K562 (cell line): ENCODE data around the gene CORT.

Experiments
- DNMT1 ChIP-seq: fragments of 450-650 bp; IDR thresholded peaks from 2 replicates; pipeline ENCODE4 v1.6.1; 2016; ENCODE audit warnings: antibody characterized with exemption, mild to moderate bottlenecking
- EZH2 ChIP-seq: IDR thresholded peaks from 2 replicates; pipeline ENCODE4 v1.6.1; 2012; ENCODE audit warnings: low read depth, mild to moderate bottlenecking, inconsistent platforms, low read length, borderline replicate concordance
- GTF2F1 ChIP-seq: IDR thresholded peaks from 2 replicates; pipeline ENCODE4 v1.6.1; 2011; ENCODE audit warnings: low read depth, low read length, improper control_type of control experiment
- POLR2AphosphoS5 ChIP-seq: IDR thresholded peaks from 2 replicates; pipeline ENCODE4 v1.6.1; 2011; ENCODE audit warnings: mild to moderate bottlenecking, low read depth, low read length, moderate library complexity; ENCODE audit not compliant: control insufficient read depth, insufficient read depth
- TF ChIP-seq, protein P1 (sequence below), 3 experiments: IDR thresholded peaks in 2 of 3; conservative IDR thresholded peaks in 1 of 3; 2 replicates each; pipeline ENCODE4 v1.5.1; 2011 to 2012; ENCODE audit warnings: low read length in 3 of 3, mild to moderate bottlenecking in 3 of 3, control low read depth in 2 of 3, improper control_type of control experiment in 1 of 3, inconsistent platforms in 1 of 3, low read depth in 1 of 3, mixed read lengths in 1 of 3, moderate library complexity in 1 of 3; ENCODE audit not compliant: insufficient read depth in 2 of 3
- TF ChIP-seq, protein P2 (sequence below), 2 experiments: fragments of 200-800 bp in 1 of 2; sonication (Bioruptor generic) in 1 of 2; sonication (generic) in 1 of 2; formaldehyde crosslinking in 1 of 2; IDR thresholded peaks in 1 of 2; conservative IDR thresholded peaks in 1 of 2; 2 replicates each; pipeline versions ENCODE4 v1.5.0 to v1.6.1; 2016 to 2020; ENCODE audit warnings: missing compliant biosample characterization in 1 of 2, missing genetic modification characterization in 1 of 2, missing genetic modification reagents in 1 of 2
- TF ChIP-seq, protein P3 (sequence below), 2 experiments: IDR thresholded peaks in 1 of 2; conservative IDR thresholded peaks in 1 of 2; 2 replicates each; pipeline ENCODE4 v1.6.1; 2016; ENCODE audit warnings: low read depth in 2 of 2, mild to moderate bottlenecking in 1 of 2, missing compliant biosample characterization in 1 of 2, missing genetic modification characterization in 1 of 2, moderate library complexity in 1 of 2
- TF ChIP-seq, protein P4 (sequence below), 2 experiments: fragments of 450-650 bp in 1 of 2; sonication (generic) in 1 of 2; formaldehyde crosslinking in 1 of 2; IDR thresholded peaks; 2 replicates each; pipeline versions ENCODE4 v1.7.1 to v1.9.0; 2016 to 2022; ENCODE audit warnings: inconsistent platforms in 1 of 2, mild to moderate bottlenecking in 1 of 2, missing genetic modification reagents in 1 of 2

DNA sequence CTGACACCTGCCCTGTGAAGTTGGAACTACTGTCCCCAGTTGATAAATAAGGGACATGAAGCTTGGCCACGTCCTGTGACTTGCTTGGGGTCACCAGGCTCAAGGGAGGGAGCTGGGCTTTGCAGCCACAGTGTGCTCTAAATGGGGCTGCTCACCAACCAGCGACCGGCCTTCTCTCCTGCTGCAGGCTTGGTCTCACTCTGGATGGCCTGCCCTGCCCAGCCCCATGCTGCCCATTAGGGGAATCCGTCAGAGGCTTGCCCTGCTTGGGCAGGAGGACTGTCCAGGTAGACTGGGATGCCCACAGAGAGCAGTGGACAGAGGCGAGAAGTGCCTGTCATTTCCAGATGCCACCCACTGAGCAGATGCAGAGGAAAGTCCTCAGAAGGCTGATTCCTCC, 20.8 kb upstream of the CORT start:
- TF ChIP-seq POLR2AphosphoS5 (no peak), GTF2F1 (no peak), DNMT1 (no peak), EZH2 (no peak)
- TF ChIP-seq, protein P1, sequence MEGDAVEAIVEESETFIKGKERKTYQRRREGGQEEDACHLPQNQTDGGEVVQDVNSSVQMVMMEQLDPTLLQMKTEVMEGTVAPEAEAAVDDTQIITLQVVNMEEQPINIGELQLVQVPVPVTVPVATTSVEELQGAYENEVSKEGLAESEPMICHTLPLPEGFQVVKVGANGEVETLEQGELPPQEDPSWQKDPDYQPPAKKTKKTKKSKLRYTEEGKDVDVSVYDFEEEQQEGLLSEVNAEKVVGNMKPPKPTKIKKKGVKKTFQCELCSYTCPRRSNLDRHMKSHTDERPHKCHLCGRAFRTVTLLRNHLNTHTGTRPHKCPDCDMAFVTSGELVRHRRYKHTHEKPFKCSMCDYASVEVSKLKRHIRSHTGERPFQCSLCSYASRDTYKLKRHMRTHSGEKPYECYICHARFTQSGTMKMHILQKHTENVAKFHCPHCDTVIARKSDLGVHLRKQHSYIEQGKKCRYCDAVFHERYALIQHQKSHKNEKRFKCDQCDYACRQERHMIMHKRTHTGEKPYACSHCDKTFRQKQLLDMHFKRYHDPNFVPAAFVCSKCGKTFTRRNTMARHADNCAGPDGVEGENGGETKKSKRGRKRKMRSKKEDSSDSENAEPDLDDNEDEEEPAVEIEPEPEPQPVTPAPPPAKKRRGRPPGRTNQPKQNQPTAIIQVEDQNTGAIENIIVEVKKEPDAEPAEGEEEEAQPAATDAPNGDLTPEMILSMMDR (IDR thresholded peaks at IDR 0.05 in 2 of 3, conservative IDR thresholded peaks at IDR 0.05 in 1 of 3; ENCODE audit: insufficient read depth in 2 of 3, low read depth in 1 of 3, low read length in 3 of 3), result no peak
- TF ChIP-seq, protein P2, sequence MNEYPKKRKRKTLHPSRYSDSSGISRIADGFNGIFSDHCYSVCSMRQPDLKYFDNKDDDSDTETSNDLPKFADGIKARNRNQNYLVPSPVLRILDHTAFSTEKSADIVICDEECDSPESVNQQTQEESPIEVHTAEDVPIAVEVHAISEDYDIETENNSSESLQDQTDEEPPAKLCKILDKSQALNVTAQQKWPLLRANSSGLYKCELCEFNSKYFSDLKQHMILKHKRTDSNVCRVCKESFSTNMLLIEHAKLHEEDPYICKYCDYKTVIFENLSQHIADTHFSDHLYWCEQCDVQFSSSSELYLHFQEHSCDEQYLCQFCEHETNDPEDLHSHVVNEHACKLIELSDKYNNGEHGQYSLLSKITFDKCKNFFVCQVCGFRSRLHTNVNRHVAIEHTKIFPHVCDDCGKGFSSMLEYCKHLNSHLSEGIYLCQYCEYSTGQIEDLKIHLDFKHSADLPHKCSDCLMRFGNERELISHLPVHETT (CRISPR knock-in tag; conservative IDR thresholded peaks at IDR 0.05 in 1 of 2, IDR thresholded peaks at IDR 0.05 in 1 of 2), result no peak
- TF ChIP-seq, protein P3, sequence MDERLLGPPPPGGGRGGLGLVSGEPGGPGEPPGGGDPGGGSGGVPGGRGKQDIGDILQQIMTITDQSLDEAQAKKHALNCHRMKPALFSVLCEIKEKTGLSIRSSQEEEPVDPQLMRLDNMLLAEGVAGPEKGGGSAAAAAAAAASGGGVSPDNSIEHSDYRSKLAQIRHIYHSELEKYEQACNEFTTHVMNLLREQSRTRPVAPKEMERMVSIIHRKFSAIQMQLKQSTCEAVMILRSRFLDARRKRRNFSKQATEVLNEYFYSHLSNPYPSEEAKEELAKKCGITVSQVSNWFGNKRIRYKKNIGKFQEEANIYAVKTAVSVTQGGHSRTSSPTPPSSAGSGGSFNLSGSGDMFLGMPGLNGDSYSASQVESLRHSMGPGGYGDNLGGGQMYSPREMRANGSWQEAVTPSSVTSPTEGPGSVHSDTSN (CRISPR knock-in tag; IDR thresholded peaks at IDR 0.05; ENCODE audit: low read depth), result no peak
- TF ChIP-seq, protein P3 (tag; conservative IDR thresholded peaks at IDR 0.05; ENCODE audit: low read depth), result no peak
- TF ChIP-seq, protein P4, sequence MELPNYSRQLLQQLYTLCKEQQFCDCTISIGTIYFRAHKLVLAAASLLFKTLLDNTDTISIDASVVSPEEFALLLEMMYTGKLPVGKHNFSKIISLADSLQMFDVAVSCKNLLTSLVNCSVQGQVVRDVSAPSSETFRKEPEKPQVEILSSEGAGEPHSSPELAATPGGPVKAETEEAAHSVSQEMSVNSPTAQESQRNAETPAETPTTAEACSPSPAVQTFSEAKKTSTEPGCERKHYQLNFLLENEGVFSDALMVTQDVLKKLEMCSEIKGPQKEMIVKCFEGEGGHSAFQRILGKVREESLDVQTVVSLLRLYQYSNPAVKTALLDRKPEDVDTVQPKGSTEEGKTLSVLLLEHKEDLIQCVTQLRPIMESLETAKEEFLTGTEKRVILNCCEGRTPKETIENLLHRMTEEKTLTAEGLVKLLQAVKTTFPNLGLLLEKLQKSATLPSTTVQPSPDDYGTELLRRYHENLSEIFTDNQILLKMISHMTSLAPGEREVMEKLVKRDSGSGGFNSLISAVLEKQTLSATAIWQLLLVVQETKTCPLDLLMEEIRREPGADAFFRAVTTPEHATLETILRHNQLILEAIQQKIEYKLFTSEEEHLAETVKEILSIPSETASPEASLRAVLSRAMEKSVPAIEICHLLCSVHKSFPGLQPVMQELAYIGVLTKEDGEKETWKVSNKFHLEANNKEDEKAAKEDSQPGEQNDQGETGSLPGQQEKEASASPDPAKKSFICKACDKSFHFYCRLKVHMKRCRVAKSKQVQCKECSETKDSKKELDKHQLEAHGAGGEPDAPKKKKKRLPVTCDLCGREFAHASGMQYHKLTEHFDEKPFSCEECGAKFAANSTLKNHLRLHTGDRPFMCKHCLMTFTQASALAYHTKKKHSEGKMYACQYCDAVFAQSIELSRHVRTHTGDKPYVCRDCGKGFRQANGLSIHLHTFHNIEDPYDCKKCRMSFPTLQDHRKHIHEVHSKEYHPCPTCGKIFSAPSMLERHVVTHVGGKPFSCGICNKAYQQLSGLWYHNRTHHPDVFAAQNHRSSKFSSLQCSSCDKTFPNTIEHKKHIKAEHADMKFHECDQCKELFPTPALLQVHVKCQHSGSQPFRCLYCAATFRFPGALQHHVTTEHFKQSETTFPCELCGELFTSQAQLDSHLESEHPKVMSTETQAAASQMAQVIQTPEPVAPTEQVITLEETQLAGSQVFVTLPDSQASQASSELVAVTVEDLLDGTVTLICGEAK (IDR thresholded peaks at IDR 0.05), result no peak
- TF ChIP-seq, protein P4 (CRISPR knock-in tag; IDR thresholded peaks at IDR 0.05), result no peak
